IMR-90 (cell line): ENCODE measurements around the gene FAXDC2. TPM values are rescaled to one million over a fixed set of nuclear protein-coding genes. Genes with fewer than 3 reads are reported as not detected.

Source experiments
- ATAC-seq: fragments of 200-7000 bp; cut with Tn5 transposase; 2 replicates; pipeline ENCODE4 v1.9.1; 2020; ENCODE audit warnings: low read depth, mild to moderate bottlenecking, moderate library complexity
- BruUV-seq: library from RNA; stranded (reverse); fragments of 400-500 nt; replicated peaks from 2 replicates; lab custom pipeline; 2021; lab: Mats Ljungman, UMichigan
- CTCF ChIA-PET: fragments of 300-600 bp; formaldehyde crosslinking; extraction: SDS; loops from one replicate; lab custom pipeline; 2021; ENCODE audit warnings: antibody characterized with exemption; lab: Yijun Ruan, JAX
- POLR2A ChIA-PET: fragments of 300-600 bp; sonication (Branson Sonifier 250); formaldehyde crosslinking; loops from one replicate; lab custom pipeline; 2022; ENCODE audit warnings: antibody characterized with exemption; ENCODE audit not compliant: unreplicated experiment; lab: Charles Lee
- DNase-seq: peaks from one replicate; pipeline ENCODE4 v3.0.0; 2013
- H2AFZ ChIP-seq: replicated peaks from 2 replicates; pipeline ENCODE3; 2013; ENCODE audit warnings: low read length, mild to moderate bottlenecking; ENCODE audit not compliant: poor library complexity
- H2AK5ac ChIP-seq: 2 replicates; pipeline ENCODE4 v1.6.1; 2013; ENCODE audit warnings: low read depth, low read length, inconsistent platforms
- H2AK9ac ChIP-seq: replicated peaks from 2 replicates; pipeline ENCODE3; 2013; ENCODE audit warnings: mild to moderate bottlenecking, low read depth, low read length, moderate library complexity; ENCODE audit not compliant: poor library complexity
- H2BK120ac ChIP-seq: 2 replicates; pipeline ENCODE4 v1.6.1; 2013; ENCODE audit warnings: low read depth, low read length, inconsistent platforms
- H2BK15ac ChIP-seq: 3 replicates; pipeline ENCODE4 v1.6.1; 2013; ENCODE audit warnings: low read depth, low read length, inconsistent platforms
- H2BK20ac ChIP-seq: 2 replicates; pipeline ENCODE4 v1.6.1; 2013; ENCODE audit warnings: low read depth, mild to moderate bottlenecking, inconsistent platforms, low read length, moderate library complexity
- H2BK5ac ChIP-seq: 2 replicates; pipeline ENCODE4 v1.6.1; 2013; ENCODE audit warnings: mild to moderate bottlenecking, low read depth, low read length, inconsistent platforms; ENCODE audit not compliant: poor library complexity, severe bottlenecking
- H3K14ac ChIP-seq: replicated peaks from 2 replicates; pipeline ENCODE4 v1.6.1; 2013; ENCODE audit warnings: low read depth, low read length, inconsistent platforms
- H3K18ac ChIP-seq: 2 replicates; pipeline ENCODE4 v1.6.1; 2013; ENCODE audit warnings: low read depth, low read length, control low read depth
- H3K23ac ChIP-seq: 2 replicates; pipeline ENCODE4 v1.6.1; 2013; ENCODE audit warnings: low read depth, low read length, inconsistent platforms
- H3K27ac ChIP-seq: 2 replicates; pipeline ENCODE4 v1.5.1; 2013; ENCODE audit warnings: mild to moderate bottlenecking, control low read depth, low read length; ENCODE audit not compliant: insufficient read depth
- H3K27me3 ChIP-seq: 2 replicates; pipeline ENCODE4 v1.6.1; 2013; ENCODE audit warnings: low read length; ENCODE audit not compliant: control insufficient read depth, insufficient read depth
- H3K36me3 ChIP-seq: 2 replicates; pipeline ENCODE4 v1.6.1; 2013; ENCODE audit warnings: low read length, mixed read lengths; ENCODE audit not compliant: control insufficient read depth, insufficient read depth
- H3K4ac ChIP-seq: 2 replicates; pipeline ENCODE4 v1.6.1; 2013; ENCODE audit warnings: low read depth, low read length, inconsistent platforms
- H3K4me1 ChIP-seq: 2 replicates; pipeline ENCODE4 v1.6.1; 2013; ENCODE audit warnings: low read length, mixed read lengths; ENCODE audit not compliant: control insufficient read depth, insufficient read depth
- H3K4me2 ChIP-seq: 2 replicates; pipeline ENCODE4 v1.6.1; 2013; ENCODE audit warnings: low read depth, mild to moderate bottlenecking, control low read depth, low read length, moderate library complexity
- H3K4me3 ChIP-seq: 2 replicates; pipeline ENCODE4 v1.5.1; 2013; ENCODE audit warnings: low read depth, mild to moderate bottlenecking, control low read depth, low read length, moderate library complexity; ENCODE audit not compliant: insufficient read depth
- H3K56ac ChIP-seq: 2 replicates; pipeline ENCODE4 v1.6.1; 2013; ENCODE audit warnings: low read length, inconsistent platforms; ENCODE audit not compliant: insufficient read depth; ENCODE audit errors: extremely low read depth
- H3K79me1 ChIP-seq, 2 experiments: 2 replicates each; pipeline ENCODE4 v1.6.1; 2013; ENCODE audit warnings: low read length in 2 of 2, inconsistent platforms in 1 of 2, low read depth in 1 of 2
- H3K9ac ChIP-seq: 2 replicates; pipeline ENCODE4 v1.6.1; 2013; ENCODE audit warnings: low read depth, low read length, control low read depth
- H3K9me1 ChIP-seq: 2 replicates; pipeline ENCODE4 v1.6.1; 2013; ENCODE audit warnings: low read length, inconsistent platforms; ENCODE audit not compliant: insufficient read depth
- H3K9me3 ChIP-seq: 2 replicates; pipeline ENCODE4 v1.6.1; 2013; ENCODE audit warnings: low read length; ENCODE audit not compliant: control insufficient read depth, insufficient read depth
- H4K20me1 ChIP-seq: 2 replicates; pipeline ENCODE4 v1.6.1; 2013; ENCODE audit warnings: low read length, inconsistent platforms; ENCODE audit not compliant: insufficient read depth
- H4K5ac ChIP-seq: 2 replicates; pipeline ENCODE4 v1.6.1; 2013; ENCODE audit warnings: mild to moderate bottlenecking, low read depth, low read length, control low read depth
- H4K8ac ChIP-seq, 2 experiments: 2 replicates each; pipeline ENCODE4 v1.6.1; 2013; ENCODE audit warnings: low read depth in 2 of 2, low read length in 2 of 2, control low read depth in 1 of 2, inconsistent platforms in 1 of 2
- H4K91ac ChIP-seq: 2 replicates; pipeline ENCODE4 v1.6.1; 2013; ENCODE audit warnings: low read depth, low read length, inconsistent platforms; ENCODE audit not compliant: insufficient read depth
- BHLHE40 ChIP-seq: fragments of 150-350 bp; IDR thresholded peaks from 2 replicates; pipeline ENCODE4 v1.6.1; 2016; ENCODE audit warnings: mild to moderate bottlenecking, low read depth, low read length
- CEBPB ChIP-seq: IDR thresholded peaks from 2 replicates; pipeline ENCODE4 v1.6.1; 2012; ENCODE audit warnings: low read depth, low read length, improper control_type of control experiment
- CHD1 ChIP-seq: IDR thresholded peaks from 2 replicates; pipeline ENCODE4 v1.6.1; 2012; ENCODE audit warnings: low read depth, low read length, improper control_type of control experiment
- FOS ChIP-seq: fragments of 150-350 bp; IDR thresholded peaks from 2 replicates; pipeline ENCODE4 v1.6.1; 2016; ENCODE audit warnings: low read depth, low read length
- MAFK ChIP-seq: IDR thresholded peaks from 2 replicates; pipeline ENCODE4 v1.6.1; 2012; ENCODE audit warnings: low read depth, low read length, improper control_type of control experiment
- MAZ ChIP-seq: IDR thresholded peaks from 2 replicates; pipeline ENCODE4 v1.6.1; 2012; ENCODE audit warnings: low read depth, mild to moderate bottlenecking, low read length, improper control_type of control experiment, moderate library complexity, borderline replicate concordance
- MXI1 ChIP-seq: IDR thresholded peaks from 2 replicates; pipeline ENCODE4 v1.6.1; 2012; ENCODE audit warnings: low read depth, mild to moderate bottlenecking, low read length, moderate library complexity, borderline replicate concordance
- NFE2L2 ChIP-seq: fragments of 150-350 bp; IDR thresholded peaks from 2 replicates; pipeline ENCODE4 v1.6.1; 2016; ENCODE audit warnings: low read depth, mild to moderate bottlenecking, low read length
- POLR2A ChIP-seq: IDR thresholded peaks from 2 replicates; pipeline ENCODE4 v1.6.1; 2012; ENCODE audit warnings: mild to moderate bottlenecking, low read depth, low read length
- RAD21 ChIP-seq: IDR thresholded peaks from 2 replicates; pipeline ENCODE4 v1.6.1; 2012; ENCODE audit warnings: low read length, improper control_type of control experiment
- RCOR1 ChIP-seq: IDR thresholded peaks from 2 replicates; pipeline ENCODE4 v1.6.1; 2012; ENCODE audit warnings: mild to moderate bottlenecking, low read length, improper control_type of control experiment; ENCODE audit not compliant: insufficient replicate concordance
- RFX5 ChIP-seq: IDR thresholded peaks from 2 replicates; pipeline ENCODE4 v1.8.0; 2012; ENCODE audit warnings: low read depth, mild to moderate bottlenecking, low read length, moderate library complexity
- SMC3 ChIP-seq: fragments of 150-350 bp; IDR thresholded peaks from 2 replicates; pipeline ENCODE4 v1.6.1; 2016; ENCODE audit warnings: low read depth, mild to moderate bottlenecking, antibody characterized with exemption, low read length, moderate library complexity
- WGBS, 2 experiments: methylation state at CpG; one replicate each; pipeline versions ENCODE4 v1.1.5 to v1.1.7; 2013; ENCODE audit warnings: missing lambda C conversion rate in 2 of 2; ENCODE audit not compliant: insufficient read length in 1 of 2; ENCODE audit errors: extremely low coverage in 2 of 2; 5-methylcytosine and 5-hydroxymethylcytosine counted together
- dilution Hi-C: fragments of 300-500 bp; cut with HindIII; formaldehyde crosslinking; loops from one replicate; pipeline ENCODE4 v1.14.3; 2018; ENCODE audit warnings: low sequenced_read_pairs; ENCODE audit not compliant: unreplicated experiment
- in situ Hi-C: fragments of 300-500 bp; cut with MboI; formaldehyde crosslinking; loops from 3 replicates; pipeline ENCODE4 v1.14.3; 2019; ENCODE audit warnings: low sequenced_read_pairs, inconsistent platforms, mixed read lengths
- intact Hi-C: fragments of 100-400 bp; cut with micrococcal nuclease; formaldehyde crosslinking; loops from 2 replicates; pipeline ENCODE4 v1.10.0; 2022
- polyA plus RNA-seq, 3 experiments: library from polyadenylated mRNA; depleted of rRNA; stranded (reverse); fragments of >200 nt; gene quantifications; 2 replicates each; pipeline ENCODE4 v1.2.3, GENCODE V29; 2012; ENCODE audit warnings: low replicate concordance in 1 of 3
- total RNA-seq: library from RNA; depleted of rRNA; stranded (reverse); fragments of >200 nt; gene quantifications from 2 replicates; pipeline ENCODE4 v1.2.3, GENCODE V29; 2012
- TF ChIP-seq, protein P1 (sequence below): fragments of 150-350 bp; IDR thresholded peaks from 2 replicates; pipeline ENCODE4 v1.6.1; 2016; ENCODE audit warnings: low read depth, mild to moderate bottlenecking, low read length, moderate library complexity, borderline replicate concordance
- TF ChIP-seq, protein P2 (sequence below): conservative IDR thresholded peaks from 2 replicates; pipeline ENCODE4 v1.5.1; 2012; ENCODE audit warnings: mild to moderate bottlenecking, low read depth, low read length, improper control_type of control experiment
- TF ChIP-seq, protein P3 (sequence below): fragments of 150-350 bp; IDR thresholded peaks from 2 replicates; pipeline ENCODE4 v1.6.1; 2017; ENCODE audit warnings: mild to moderate bottlenecking, antibody characterized with exemption, low read length, low read depth

The FAXDC2 gene
- total and polyA plus RNA-seq, 2 of the 4 experiments (the other 2 are of a cell fraction): 4.3 to 8.9 TPM

DNA sequence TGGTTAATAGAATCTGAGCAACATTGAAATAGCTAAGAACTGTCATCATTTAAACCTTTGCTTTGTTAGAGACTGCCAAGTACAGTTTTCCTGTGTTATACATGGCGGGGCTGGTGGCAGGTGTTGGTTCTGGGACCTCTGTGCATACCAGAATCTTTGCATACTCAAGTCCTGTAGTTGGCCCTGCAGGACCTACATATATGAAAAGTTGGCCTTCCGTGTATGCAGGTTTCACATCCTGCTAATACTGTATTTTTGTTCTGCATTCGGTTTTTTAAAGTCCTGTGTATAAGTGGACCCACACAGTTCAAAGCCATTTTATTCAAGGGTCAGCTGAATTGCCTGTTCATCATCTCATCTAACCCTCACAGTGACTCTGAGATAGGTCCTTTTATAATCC is 58.9 kb downstream of the FAXDC2 start:
- BruUV-seq: no TSS peak
- no peak overlapping the region for H4K5ac ChIP-seq
- H3K9me1 ChIP-seq: peaks cover 48% of the 10 kb centered on the region
- no peak overlapping the region for H4K91ac ChIP-seq
- TF ChIP-seq POLR2A (no peak), MXI1 (no peak), MAFK (no peak), RFX5 (no peak), NFE2L2 (no peak), RCOR1 (no peak), BHLHE40 (no peak), CEBPB (no peak), RAD21 (no peak), CHD1 (no peak), SMC3 (no peak), FOS (no peak), MAZ (no peak)
- TF ChIP-seq, protein P1, sequence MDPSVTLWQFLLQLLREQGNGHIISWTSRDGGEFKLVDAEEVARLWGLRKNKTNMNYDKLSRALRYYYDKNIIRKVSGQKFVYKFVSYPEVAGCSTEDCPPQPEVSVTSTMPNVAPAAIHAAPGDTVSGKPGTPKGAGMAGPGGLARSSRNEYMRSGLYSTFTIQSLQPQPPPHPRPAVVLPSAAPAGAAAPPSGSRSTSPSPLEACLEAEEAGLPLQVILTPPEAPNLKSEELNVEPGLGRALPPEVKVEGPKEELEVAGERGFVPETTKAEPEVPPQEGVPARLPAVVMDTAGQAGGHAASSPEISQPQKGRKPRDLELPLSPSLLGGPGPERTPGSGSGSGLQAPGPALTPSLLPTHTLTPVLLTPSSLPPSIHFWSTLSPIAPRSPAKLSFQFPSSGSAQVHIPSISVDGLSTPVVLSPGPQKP: no peak
- TF ChIP-seq, protein P2, sequence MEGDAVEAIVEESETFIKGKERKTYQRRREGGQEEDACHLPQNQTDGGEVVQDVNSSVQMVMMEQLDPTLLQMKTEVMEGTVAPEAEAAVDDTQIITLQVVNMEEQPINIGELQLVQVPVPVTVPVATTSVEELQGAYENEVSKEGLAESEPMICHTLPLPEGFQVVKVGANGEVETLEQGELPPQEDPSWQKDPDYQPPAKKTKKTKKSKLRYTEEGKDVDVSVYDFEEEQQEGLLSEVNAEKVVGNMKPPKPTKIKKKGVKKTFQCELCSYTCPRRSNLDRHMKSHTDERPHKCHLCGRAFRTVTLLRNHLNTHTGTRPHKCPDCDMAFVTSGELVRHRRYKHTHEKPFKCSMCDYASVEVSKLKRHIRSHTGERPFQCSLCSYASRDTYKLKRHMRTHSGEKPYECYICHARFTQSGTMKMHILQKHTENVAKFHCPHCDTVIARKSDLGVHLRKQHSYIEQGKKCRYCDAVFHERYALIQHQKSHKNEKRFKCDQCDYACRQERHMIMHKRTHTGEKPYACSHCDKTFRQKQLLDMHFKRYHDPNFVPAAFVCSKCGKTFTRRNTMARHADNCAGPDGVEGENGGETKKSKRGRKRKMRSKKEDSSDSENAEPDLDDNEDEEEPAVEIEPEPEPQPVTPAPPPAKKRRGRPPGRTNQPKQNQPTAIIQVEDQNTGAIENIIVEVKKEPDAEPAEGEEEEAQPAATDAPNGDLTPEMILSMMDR: no peak
- TF ChIP-seq, protein P3, sequence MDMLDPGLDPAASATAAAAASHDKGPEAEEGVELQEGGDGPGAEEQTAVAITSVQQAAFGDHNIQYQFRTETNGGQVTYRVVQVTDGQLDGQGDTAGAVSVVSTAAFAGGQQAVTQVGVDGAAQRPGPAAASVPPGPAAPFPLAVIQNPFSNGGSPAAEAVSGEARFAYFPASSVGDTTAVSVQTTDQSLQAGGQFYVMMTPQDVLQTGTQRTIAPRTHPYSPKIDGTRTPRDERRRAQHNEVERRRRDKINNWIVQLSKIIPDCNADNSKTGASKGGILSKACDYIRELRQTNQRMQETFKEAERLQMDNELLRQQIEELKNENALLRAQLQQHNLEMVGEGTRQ: no peak
- DNase-seq: no peak
- WGBS, 2 experiments: no CpG with 5 or more reads among the region's 3 CpGs
- POLR2A ChIA-PET: no interaction called here
- H3K18ac ChIP-seq: no peak overlapping the region
- H3K9me3 ChIP-seq: no peaks in the 10 kb centered on the region
- H2AK5ac ChIP-seq: no peak overlapping the region
- peaks cover 26% of the 10 kb centered on the region for H3K36me3 ChIP-seq
- peaks cover 83% of the 10 kb centered on the region for H4K20me1 ChIP-seq
- H3K4ac ChIP-seq: no peak overlapping the region
- no peak overlapping the region for H3K56ac ChIP-seq
- no peak overlapping the region for H2BK120ac ChIP-seq
- peaks cover 28% of the 10 kb centered on the region for H3K4me1 ChIP-seq
- H3K4me3 ChIP-seq: no peak overlapping the region
- H3K23ac ChIP-seq: no peak overlapping the region
- H2BK15ac ChIP-seq: no peak overlapping the region
- peaks cover 32 to 76% of the 10 kb centered on the region in 2 experiments for H3K79me1 ChIP-seq
- H2AK9ac ChIP-seq: no peak overlapping the region
- no peak overlapping the region for H4K8ac ChIP-seq
- in situ Hi-C loops: no loop called here
- no peak overlapping the region for H2AFZ ChIP-seq
- intact Hi-C loops: loop anchor here (1.0 kb wide), 1 partner anchor 43 kb away; no protein-coding TSS in a partner anchor
- no peak overlapping the region for H3K9ac ChIP-seq
- H2BK5ac ChIP-seq: no peak overlapping the region
- dilution Hi-C loops: no loop called here
- no peak overlapping the region for H3K14ac ChIP-seq
- H3K27ac ChIP-seq: no peak overlapping the region
- no peak for ATAC-seq
- no peaks in the 10 kb centered on the region for H3K27me3 ChIP-seq
- CTCF ChIA-PET: no interaction called here
- H2BK20ac ChIP-seq: no peak overlapping the region
- no peak overlapping the region for H3K4me2 ChIP-seq
